Germinal center (tissue), 1 donor: ENCODE data around the gene MRPL10.

Experiments
- DNase-seq: peaks from one replicate; pipeline ENCODE4 v3.0.0; 2012; ENCODE audit warnings: mixed read lengths, low spot score

MRPL10 gene

GRCh38 chr17:47840001-47840741 lies 8.8 kb upstream of the MRPL10 start:
- no peak for DNase-seq

GRCh38 chr17:47839071-47839470 lies 7.7 kb upstream of the MRPL10 start:
- DNase-seq, result no peak

GRCh38 chr17:47838636-47839035 lies 7.3 kb upstream of the MRPL10 start:
- DNase-seq, result no peak

- DNase-seq, result no peak
Measured at GRCh38 chr17:47837401-47838039, 6.2 kb upstream of the MRPL10 start.

GRCh38 chr17:47836601-47837000 lies 5.3 kb upstream of the MRPL10 start:
- DNase-seq, result no peak

GRCh38 chr17:47834756-47835155 lies 3.4 kb upstream of the MRPL10 start:
- no peak for DNase-seq

- DNase-seq, result no peak
Measured at GRCh38 chr17:47831934-47832327, 590 bp upstream of the MRPL10 start.

GRCh38 chr17:47830396-47831002 lies 842 bp downstream of the MRPL10 start:
- no peak for DNase-seq

- no peak for DNase-seq
Measured at GRCh38 chr17:47829870-47830269, 1.5 kb downstream of the MRPL10 start.

GRCh38 chr17:47823519-47823918 lies 7.8 kb downstream of the MRPL10 start:
- DNase-seq, result no peak

GRCh38 chr17:47822785-47823184 lies 8.6 kb downstream of the MRPL10 start:
- no peak for DNase-seq

- peak; percentile 77 for DNase-seq
Measured at GRCh38 chr17:47821424-47822391, 9.6 kb downstream of the MRPL10 start, which contains the start of gene OSBPL7. TSS of gene OSBPL7 (minus strand) at chr17:47821794. CDS start at chr17:47820278, 1,516 bp downstream.

- no peak for DNase-seq
Measured at GRCh38 chr17:47821031-47821423, 10.3 kb downstream of the MRPL10 start.

- no peak for DNase-seq
Measured at GRCh38 chr17:47820033-47820789, 11.1 kb downstream of the MRPL10 start.

- DNase-seq, result no peak
Measured at GRCh38 chr17:47819475-47819874, 11.9 kb downstream of the MRPL10 start.

- no peak for DNase-seq
Measured at GRCh38 chr17:47818002-47818695, 13.2 kb downstream of the MRPL10 start.

- DNase-seq, result no peak
Measured at GRCh38 chr17:47816947-47817346, 14.4 kb downstream of the MRPL10 start.

GRCh38 chr17:47816111-47816735 lies 15.1 kb downstream of the MRPL10 start:
- no peak for DNase-seq

GRCh38 chr17:47815106-47815918 lies 16.0 kb downstream of the MRPL10 start:
- DNase-seq, result no peak
